GM18526 (cell line): ENCODE results near the gene ANKRD60.

ENCODE experiments used
- POLR2A ChIP-seq: IDR thresholded peaks from 3 replicates; pipeline ENCODE4 v1.6.1; 2011; ENCODE audit not compliant: insufficient read length; ENCODE audit errors: extremely low read depth

The ANKRD60 gene

GRCh38 chr20:58194175-58194791 is 34.2 kb downstream of the ANKRD60 start:
- no peak for TF ChIP-seq POLR2A

DNA sequence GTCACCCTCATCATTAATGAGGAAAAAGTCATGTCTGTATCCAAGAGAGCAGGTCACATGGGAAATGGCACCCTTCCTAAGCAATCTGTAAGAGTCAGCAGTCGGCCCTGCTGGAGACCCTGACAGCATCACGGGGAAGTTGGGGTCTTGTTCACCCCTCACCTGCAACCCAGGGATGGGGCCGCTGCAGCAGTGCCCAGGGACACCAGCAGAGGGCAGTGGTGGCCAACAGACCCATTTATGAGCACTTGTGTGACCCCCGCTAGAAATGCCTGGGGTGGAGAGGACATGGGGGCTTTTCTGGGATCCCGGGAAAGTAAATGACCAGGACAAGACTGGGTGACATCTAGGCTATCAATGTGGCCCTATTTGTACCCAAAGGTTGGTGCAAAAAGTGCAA is 35.9 kb downstream of the ANKRD60 start:
- no peak for TF ChIP-seq POLR2A

DNA sequence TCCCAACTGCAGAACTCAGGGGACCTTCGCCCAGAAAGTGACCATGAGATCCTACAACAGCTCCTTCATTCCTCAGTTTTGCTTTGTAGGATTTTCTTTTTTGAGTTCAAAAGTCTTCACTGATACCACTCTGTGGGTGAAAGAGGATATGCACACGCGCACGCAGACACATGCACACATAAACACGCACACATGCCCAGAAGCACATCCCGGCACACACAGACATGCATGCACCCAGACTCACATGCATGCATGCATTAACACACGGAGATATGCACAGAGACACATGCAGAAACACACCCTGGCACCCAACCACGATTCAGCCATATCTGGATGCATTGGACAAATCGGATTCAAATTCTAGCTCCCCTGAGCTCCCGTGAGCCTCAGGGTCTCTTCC is 36.4 kb downstream of the ANKRD60 start:
- no peak for TF ChIP-seq POLR2A

DNA sequence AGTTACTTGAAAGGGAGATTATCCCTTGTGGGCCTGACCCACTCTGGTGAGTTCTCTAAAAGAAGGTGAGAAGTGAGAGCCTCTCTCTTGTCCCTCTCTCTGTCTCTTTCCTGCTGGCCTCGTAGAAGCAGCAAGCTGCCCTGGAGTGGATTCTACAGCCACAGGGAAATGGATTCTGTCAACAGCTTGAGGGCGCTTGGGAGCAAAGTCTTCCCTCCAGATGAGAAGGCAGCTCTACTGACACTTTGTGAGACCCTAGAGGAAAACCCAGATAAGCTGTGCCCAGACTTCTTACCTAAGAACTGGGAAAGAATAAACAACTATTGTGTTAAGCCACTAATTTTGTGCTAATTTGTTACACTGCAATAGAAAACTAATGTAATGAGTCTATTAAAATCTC is 39.9 kb downstream of the ANKRD60 start:
- TF ChIP-seq POLR2A: no peak

- TF ChIP-seq POLR2A: no peak
These were observed 43.5 kb downstream of the ANKRD60 start for GRCh38 chr20:58184984-58185383.

- TF ChIP-seq POLR2A: no peak
These were observed 44.4 kb downstream of the ANKRD60 start for GRCh38 chr20:58184063-58184462.

- TF ChIP-seq POLR2A: no peak
These were observed 45.8 kb downstream of the ANKRD60 start for GRCh38 chr20:58182521-58183140.

- TF ChIP-seq POLR2A: no peak
These were observed 48.9 kb downstream of the ANKRD60 start for GRCh38 chr20:58179432-58180099.

- no peak for TF ChIP-seq POLR2A
These were observed 49.4 kb downstream of the ANKRD60 start for GRCh38 chr20:58179083-58179431.

GRCh38 chr20:58177799-58178198 is 50.7 kb downstream of the ANKRD60 start:
- TF ChIP-seq POLR2A: no peak

- TF ChIP-seq POLR2A: no peak
These were observed 52.6 kb downstream of the ANKRD60 start for GRCh38 chr20:58175836-58176235.

GRCh38 chr20:58175425-58175824 is 53.0 kb downstream of the ANKRD60 start:
- TF ChIP-seq POLR2A: no peak

DNA sequence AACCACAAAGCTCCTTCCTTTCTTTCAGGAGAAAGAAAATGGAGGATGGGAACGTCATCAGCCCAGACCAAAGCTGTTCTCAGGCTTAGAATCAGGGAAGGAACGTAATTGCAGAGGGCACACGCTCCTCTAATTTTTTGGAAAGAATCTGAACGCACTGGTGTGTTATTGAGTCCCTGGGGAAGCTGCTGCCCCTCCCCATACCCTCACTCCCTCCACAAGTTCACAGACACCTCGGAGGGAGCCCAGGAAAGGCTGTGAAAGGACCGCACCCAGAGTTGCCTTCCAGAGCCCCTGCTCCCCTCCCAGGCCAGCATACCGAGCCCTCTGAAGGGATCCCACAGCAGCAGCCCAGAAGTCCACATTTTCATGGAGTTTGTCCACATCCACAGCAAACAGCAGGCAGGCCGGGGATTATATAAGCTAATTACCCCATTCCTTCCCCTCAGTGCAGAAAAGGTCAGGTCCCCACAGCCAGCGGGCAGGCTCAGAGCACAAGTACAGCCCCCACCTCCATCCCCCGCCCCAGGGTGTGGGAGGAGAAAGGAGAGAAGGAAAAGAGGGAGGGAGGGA is 53.7 kb downstream of the ANKRD60 start:
- no peak for TF ChIP-seq POLR2A

GRCh38 chr20:58173930-58174707 is 54.3 kb downstream of the ANKRD60 start:
- no peak for TF ChIP-seq POLR2A

DNA sequence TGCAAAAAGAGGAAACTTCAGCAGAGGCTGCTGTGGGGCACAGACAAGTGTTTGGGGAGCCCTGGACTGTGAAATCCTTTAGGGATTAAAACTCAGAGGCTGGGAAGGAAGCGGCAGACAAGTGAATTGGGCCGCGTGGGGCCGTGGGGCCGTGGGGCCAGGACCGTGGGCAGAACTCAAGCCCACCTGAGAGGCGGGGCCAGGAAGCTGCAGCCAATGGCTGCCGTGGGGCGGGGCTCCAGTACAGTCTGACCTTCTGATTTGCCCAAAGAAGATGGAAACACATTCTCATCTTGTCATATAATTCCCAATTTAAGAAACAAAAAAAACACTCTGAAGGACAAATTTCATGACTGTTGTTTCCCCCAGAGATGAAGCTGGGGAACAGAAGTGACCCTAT is 55.4 kb downstream of the ANKRD60 start:
- no peak for TF ChIP-seq POLR2A
